Measurements from ENCODE around the gene ADD3.

The ADD3 gene

GRCh38 chr10:110077436-110078130 is 69.8 kb downstream of the ADD3 start:
- no peak for TF ChIP-seq CTCF (IDR thresholded peaks at IDR 0.05)
- no peak for TF ChIP-seq ZFX (IDR thresholded peaks at IDR 0.05; ENCODE audit: borderline replicate concordance)
- H3K27ac ChIP-seq = no peak overlapping the region

- no peak for TF ChIP-seq CTCF (IDR thresholded peaks at IDR 0.05)
- TF ChIP-seq ZFX (IDR thresholded peaks at IDR 0.05; ENCODE audit: borderline replicate concordance) = no peak
- no peak overlapping the region for H3K27ac ChIP-seq
These were observed 70.5 kb downstream of the ADD3 start for GRCh38 chr10:110078317-110078716.

GRCh38 chr10:110081911-110082310 is 74.1 kb downstream of the ADD3 start:
- H3K27ac ChIP-seq = no peak overlapping the region
- no peak for TF ChIP-seq CTCF (IDR thresholded peaks at IDR 0.05)
- TF ChIP-seq ZFX (IDR thresholded peaks at IDR 0.05; ENCODE audit: borderline replicate concordance) = no peak

GRCh38 chr10:110083884-110084283 is 76.1 kb downstream of the ADD3 start:
- H3K27ac ChIP-seq = no peak overlapping the region
- TF ChIP-seq CTCF (IDR thresholded peaks at IDR 0.05) = no peak
- TF ChIP-seq ZFX (IDR thresholded peaks at IDR 0.05; ENCODE audit: borderline replicate concordance) = no peak

GRCh38 chr10:110087682-110088081 is 79.9 kb downstream of the ADD3 start:
- H3K27ac ChIP-seq = no peak overlapping the region
- TF ChIP-seq ZFX (IDR thresholded peaks at IDR 0.05; ENCODE audit: borderline replicate concordance) (no peak), CTCF (IDR thresholded peaks at IDR 0.05) (no peak)

GRCh38 chr10:110088367-110089104 is 80.8 kb downstream of the ADD3 start:
- TF ChIP-seq ZFX (IDR thresholded peaks at IDR 0.05; ENCODE audit: borderline replicate concordance) = no peak
- TF ChIP-seq CTCF (IDR thresholded peaks at IDR 0.05) = no peak
- H3K27ac ChIP-seq = no peak overlapping the region

GRCh38 chr10:110091830-110092229 is 84.0 kb downstream of the ADD3 start:
- TF ChIP-seq CTCF (IDR thresholded peaks at IDR 0.05) (no peak), ZFX (IDR thresholded peaks at IDR 0.05; ENCODE audit: borderline replicate concordance) (no peak)
- H3K27ac ChIP-seq = no peak overlapping the region
